ENCODE measurements around the gene RPS21.
"Not testable (repeated sequence)": the region's sequence is repeated elsewhere in the genome, so short reads cannot be mapped to it uniquely, and the experiment has no call there.

The RPS21 gene

GRCh38 chr20:62413025-62413570, 26.2 kb downstream of the RPS21 start:
- DNase-seq, result no peak

- DNase-seq, result no peak
Measured at GRCh38 chr20:62413896-62414481, 27.1 kb downstream of the RPS21 start.

- DNase-seq, result no peak
Measured at GRCh38 chr20:62415354-62416111, 28.6 kb downstream of the RPS21 start.

- no peak for DNase-seq
Measured at GRCh38 chr20:62416651-62417637, 30.0 kb downstream of the RPS21 start.

GRCh38 chr20:62417981-62418708, 31.2 kb downstream of the RPS21 start:
- no peak for DNase-seq

- no peak for DNase-seq
Measured at GRCh38 chr20:62418709-62419487, 32.0 kb downstream of the RPS21 start.

- DNase-seq, result no peak
Measured at GRCh38 chr20:62419759-62420158, 32.9 kb downstream of the RPS21 start.

- DNase-seq, result no peak
Measured at GRCh38 chr20:62420846-62421715, 34.2 kb downstream of the RPS21 start.

GRCh38 chr20:62421716-62421990, 34.8 kb downstream of the RPS21 start:
- no peak for DNase-seq

- no peak for DNase-seq
Measured at GRCh38 chr20:62422636-62423325, 35.9 kb downstream of the RPS21 start.

- DNase-seq, result no peak
Measured at GRCh38 chr20:62423326-62423706, 36.4 kb downstream of the RPS21 start.

- DNase-seq, result no peak
Measured at GRCh38 chr20:62424249-62425107, 37.6 kb downstream of the RPS21 start.

- DNase-seq, result no peak
Measured at GRCh38 chr20:62425281-62426058, 38.6 kb downstream of the RPS21 start.

- not testable (repeated sequence) for DNase-seq
Measured at GRCh38 chr20:62426059-62426348, 39.1 kb downstream of the RPS21 start.

GRCh38 chr20:62426699-62427131, 39.8 kb downstream of the RPS21 start:
- DNase-seq, result no peak

GRCh38 chr20:62427172-62428001, 40.5 kb downstream of the RPS21 start, which contains the start of gene RBBP8NL:
TSS of gene RBBP8NL (minus strand) at chr20:62427539. CDS start at chr20:62419647, 7,892 bp downstream.
- DNase-seq, result no peak

GRCh38 chr20:62428002-62428372, 41.1 kb downstream of the RPS21 start:
- no peak for DNase-seq

Measured in HCEC 1CT (cell line).